ENCODE measurements around the gene LTBP2.

The LTBP2 gene

GRCh38 chr14:74504412-74504811 lies 107.6 kb downstream of the LTBP2 start:
- Histone ChIP-seq H3K4me3 (ENCODE audit: low read depth, low read length) (no peak overlapping the region), H3K27me3 (ENCODE audit: control insufficient read depth, insufficient read depth, low read length) (no peaks in the 10 kb centered on the region), H3K9me3 (ENCODE audit: control insufficient read depth, insufficient read depth, low read length) (no peaks in the 10 kb centered on the region), H3K9ac (ENCODE audit: low read depth, low read length) (no peak overlapping the region), H3K4me1 (ENCODE audit: control insufficient read depth, insufficient read depth, low read length) (peaks cover 12% of the 10 kb centered on the region), H3K36me3 (ENCODE audit: control insufficient read depth, insufficient read depth, low read length) (no peaks in the 10 kb centered on the region)

DNA sequence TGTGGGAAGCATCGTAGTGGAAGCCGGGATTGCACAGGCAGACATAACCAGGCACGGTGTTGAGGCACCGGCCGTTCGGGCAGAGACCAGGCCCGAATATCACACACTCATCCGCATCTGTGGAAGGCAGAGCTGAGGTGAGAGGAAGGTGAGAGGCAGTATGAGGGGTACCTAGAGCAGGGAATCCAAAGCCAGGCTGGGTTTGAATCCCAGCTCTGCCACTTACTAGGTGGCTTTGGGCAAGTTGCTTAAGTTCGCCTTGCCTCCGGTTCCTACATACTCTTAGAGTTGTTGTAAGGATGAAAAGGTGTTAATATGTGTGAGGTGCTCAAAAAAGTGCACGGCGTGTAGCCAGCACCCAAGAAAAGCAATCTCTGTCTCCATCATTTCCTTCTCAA lies 108.1 kb downstream of the LTBP2 start:
- no peaks in the 10 kb centered on the region for H3K9me3 ChIP-seq (ENCODE audit: control insufficient read depth, insufficient read depth, low read length)
- no peaks in the 10 kb centered on the region for H3K27me3 ChIP-seq (ENCODE audit: control insufficient read depth, insufficient read depth, low read length)
- H3K4me1 ChIP-seq (ENCODE audit: control insufficient read depth, insufficient read depth, low read length): peaks cover 12% of the 10 kb centered on the region
- no peak overlapping the region for H3K4me3 ChIP-seq (ENCODE audit: low read depth, low read length)
- no peaks in the 10 kb centered on the region for H3K36me3 ChIP-seq (ENCODE audit: control insufficient read depth, insufficient read depth, low read length)
- no peak overlapping the region for H3K9ac ChIP-seq (ENCODE audit: low read depth, low read length)

GRCh38 chr14:74503291-74503937 lies 108.6 kb downstream of the LTBP2 start:
- H3K9ac ChIP-seq (ENCODE audit: low read depth, low read length): no peak overlapping the region
- no peaks in the 10 kb centered on the region for H3K9me3 ChIP-seq (ENCODE audit: control insufficient read depth, insufficient read depth, low read length)
- H3K4me1 ChIP-seq (ENCODE audit: control insufficient read depth, insufficient read depth, low read length): peaks cover 12% of the 10 kb centered on the region
- H3K27me3 ChIP-seq (ENCODE audit: control insufficient read depth, insufficient read depth, low read length): no peaks in the 10 kb centered on the region
- no peak overlapping the region for H3K4me3 ChIP-seq (ENCODE audit: low read depth, low read length)
- no peaks in the 10 kb centered on the region for H3K36me3 ChIP-seq (ENCODE audit: control insufficient read depth, insufficient read depth, low read length)

DNA sequence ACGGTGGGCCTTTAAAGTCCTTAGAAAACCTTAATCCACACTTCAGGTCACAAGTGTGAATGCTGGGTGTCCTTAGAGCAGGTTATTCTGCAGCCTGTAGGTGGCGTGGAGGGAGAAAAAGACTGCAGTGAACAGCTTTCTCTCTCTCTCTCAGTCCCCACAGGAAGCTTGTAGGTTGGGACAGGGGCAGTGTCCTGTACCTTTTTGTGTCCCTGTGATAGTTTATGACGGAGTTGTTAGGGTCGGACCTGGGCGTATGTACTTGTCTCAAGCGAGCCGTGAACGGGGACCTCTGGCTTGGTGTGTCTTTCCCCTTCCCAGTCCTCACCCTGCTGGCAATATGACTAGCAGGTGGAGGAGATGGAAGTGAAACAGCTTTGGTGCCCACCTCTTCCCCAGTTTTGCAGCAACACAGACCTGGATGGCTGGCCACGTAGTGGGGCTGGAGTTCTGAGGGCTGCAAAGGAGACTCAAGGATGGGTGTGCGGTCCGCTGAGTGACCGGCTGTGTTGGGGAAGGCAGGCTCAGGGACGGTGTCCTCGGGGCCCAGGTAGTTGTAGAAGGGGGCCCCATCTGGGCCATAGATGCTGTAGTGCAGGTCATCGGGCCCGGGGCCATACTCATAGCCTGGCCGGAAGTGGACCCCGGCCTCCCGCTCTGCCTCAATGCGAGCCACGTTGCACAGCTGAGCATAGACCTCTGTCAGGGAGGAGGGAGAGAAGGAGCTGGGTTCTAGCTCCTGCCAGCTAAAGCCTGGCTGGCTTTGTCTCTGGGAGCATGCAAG lies 109.6 kb downstream of the LTBP2 start:
- Histone ChIP-seq H3K4me3 (ENCODE audit: low read depth, low read length) (no peak overlapping the region), H3K9me3 (ENCODE audit: control insufficient read depth, insufficient read depth, low read length) (no peaks in the 10 kb centered on the region), H3K9ac (ENCODE audit: low read depth, low read length) (no peak overlapping the region), H3K27me3 (ENCODE audit: control insufficient read depth, insufficient read depth, low read length) (no peaks in the 10 kb centered on the region), H3K36me3 (ENCODE audit: control insufficient read depth, insufficient read depth, low read length) (no peaks in the 10 kb centered on the region), H3K4me1 (ENCODE audit: control insufficient read depth, insufficient read depth, low read length) (peaks cover 12% of the 10 kb centered on the region)

- Histone ChIP-seq H3K4me3 (ENCODE audit: low read depth, low read length) (no peak overlapping the region), H3K4me1 (ENCODE audit: control insufficient read depth, insufficient read depth, low read length) (peaks cover 12% of the 10 kb centered on the region), H3K36me3 (ENCODE audit: control insufficient read depth, insufficient read depth, low read length) (no peaks in the 10 kb centered on the region), H3K9me3 (ENCODE audit: control insufficient read depth, insufficient read depth, low read length) (no peaks in the 10 kb centered on the region), H3K27me3 (ENCODE audit: control insufficient read depth, insufficient read depth, low read length) (no peaks in the 10 kb centered on the region), H3K9ac (ENCODE audit: low read depth, low read length) (no peak overlapping the region)
Observed at GRCh38 chr14:74501691-74502090, 110.3 kb downstream of the LTBP2 start.

DNA sequence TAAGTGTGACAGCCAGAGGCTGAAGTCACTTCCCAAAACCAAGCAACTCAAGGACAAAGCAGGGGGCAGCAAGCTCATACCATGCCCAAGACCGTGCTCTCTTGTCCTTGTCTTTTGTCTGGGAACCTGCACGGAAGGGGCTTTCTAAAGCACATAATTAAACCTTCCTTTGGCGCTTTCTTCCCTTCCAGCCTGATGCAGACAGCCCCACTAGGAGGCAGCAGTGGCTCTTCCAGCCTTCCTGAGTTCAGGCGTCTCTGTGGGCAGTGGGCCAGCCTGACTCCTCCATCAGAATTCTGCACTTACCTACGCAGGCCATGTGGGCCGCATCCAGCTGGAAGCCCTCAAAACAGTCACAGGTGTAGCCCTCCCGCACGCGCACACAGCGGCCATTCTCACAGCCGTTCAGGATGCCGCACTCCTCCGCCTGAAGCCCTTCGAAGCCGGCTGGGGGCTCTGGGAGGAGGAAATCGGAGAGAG lies 110.9 kb downstream of the LTBP2 start:
- H3K4me1 ChIP-seq (ENCODE audit: control insufficient read depth, insufficient read depth, low read length): peaks cover 12% of the 10 kb centered on the region
- H3K4me3 ChIP-seq (ENCODE audit: low read depth, low read length): peak overlapping the region; percentile 2
- H3K27me3 ChIP-seq (ENCODE audit: control insufficient read depth, insufficient read depth, low read length): no peaks in the 10 kb centered on the region
- no peak overlapping the region for H3K9ac ChIP-seq (ENCODE audit: low read depth, low read length)
- H3K36me3 ChIP-seq (ENCODE audit: control insufficient read depth, insufficient read depth, low read length): no peaks in the 10 kb centered on the region
- no peaks in the 10 kb centered on the region for H3K9me3 ChIP-seq (ENCODE audit: control insufficient read depth, insufficient read depth, low read length)

DNA sequence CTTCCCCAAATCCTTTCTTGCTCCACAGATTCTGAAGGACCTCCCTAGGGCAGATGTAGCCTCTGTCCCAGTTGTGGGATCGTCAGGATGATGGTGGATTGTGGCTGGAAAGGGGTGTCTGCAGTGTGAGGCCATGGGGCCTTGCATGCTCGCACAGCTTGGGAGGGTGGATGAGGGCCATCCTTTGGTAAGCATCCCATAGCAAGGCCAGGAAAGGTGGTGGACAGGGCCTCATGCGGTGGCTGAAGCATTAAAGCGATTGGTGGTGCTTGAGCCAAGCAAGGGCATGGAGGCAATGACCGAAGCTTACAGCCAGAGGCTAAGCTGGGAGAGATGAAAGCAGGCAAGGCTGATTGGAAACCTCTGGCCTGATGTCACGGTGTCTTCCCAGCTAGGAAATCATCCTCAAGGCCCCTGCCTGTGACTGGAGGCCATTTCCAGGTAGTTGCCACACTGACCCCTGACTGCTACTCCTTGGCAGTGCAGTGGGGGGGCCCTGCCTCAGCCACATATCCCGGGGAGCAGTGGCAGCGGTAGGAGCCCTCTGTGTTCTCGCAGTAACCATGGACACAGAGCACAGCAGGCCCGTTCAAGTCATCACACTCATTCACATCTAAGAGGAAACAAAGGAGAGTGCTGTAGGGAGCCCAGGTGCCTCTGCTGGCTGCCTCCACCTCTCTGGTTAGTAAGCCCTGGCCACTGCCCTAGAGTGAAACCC lies 111.5 kb downstream of the LTBP2 start:
- Histone ChIP-seq H3K9ac (ENCODE audit: low read depth, low read length) (no peak overlapping the region), H3K36me3 (ENCODE audit: control insufficient read depth, insufficient read depth, low read length) (peaks cover 5% of the 10 kb centered on the region), H3K4me3 (ENCODE audit: low read depth, low read length) (peak overlapping the region; percentile 3), H3K27me3 (ENCODE audit: control insufficient read depth, insufficient read depth, low read length) (no peaks in the 10 kb centered on the region), H3K4me1 (ENCODE audit: control insufficient read depth, insufficient read depth, low read length) (peaks cover 12% of the 10 kb centered on the region), H3K9me3 (ENCODE audit: control insufficient read depth, insufficient read depth, low read length) (no peaks in the 10 kb centered on the region)

DNA sequence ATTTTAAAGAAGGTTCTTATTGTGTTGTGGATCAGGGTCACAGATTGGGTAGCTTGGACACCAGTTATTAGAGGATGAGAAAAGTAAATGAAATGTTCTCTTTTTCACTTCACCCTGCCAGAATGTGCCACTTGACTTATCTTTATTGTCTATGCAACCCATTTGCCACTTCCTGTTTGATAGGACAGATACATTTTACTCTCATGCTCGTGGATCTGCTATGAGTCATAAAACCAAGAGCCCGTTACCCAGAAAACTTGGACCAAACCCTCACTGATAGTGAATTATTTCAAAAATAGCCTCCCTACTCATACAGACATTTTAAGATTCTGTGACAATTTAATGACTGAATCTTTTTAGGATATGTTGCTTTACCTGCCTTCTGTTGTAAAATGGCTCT lies 116.7 kb downstream of the LTBP2 start:
- Histone ChIP-seq H3K27me3 (ENCODE audit: control insufficient read depth, insufficient read depth, low read length) (no peaks in the 10 kb centered on the region), H3K4me3 (ENCODE audit: low read depth, low read length) (no peak overlapping the region), H3K9me3 (ENCODE audit: control insufficient read depth, insufficient read depth, low read length) (no peaks in the 10 kb centered on the region), H3K36me3 (ENCODE audit: control insufficient read depth, insufficient read depth, low read length) (peaks cover 9% of the 10 kb centered on the region), H3K4me1 (ENCODE audit: control insufficient read depth, insufficient read depth, low read length) (peaks cover 13% of the 10 kb centered on the region), H3K9ac (ENCODE audit: low read depth, low read length) (no peak overlapping the region)

DNA sequence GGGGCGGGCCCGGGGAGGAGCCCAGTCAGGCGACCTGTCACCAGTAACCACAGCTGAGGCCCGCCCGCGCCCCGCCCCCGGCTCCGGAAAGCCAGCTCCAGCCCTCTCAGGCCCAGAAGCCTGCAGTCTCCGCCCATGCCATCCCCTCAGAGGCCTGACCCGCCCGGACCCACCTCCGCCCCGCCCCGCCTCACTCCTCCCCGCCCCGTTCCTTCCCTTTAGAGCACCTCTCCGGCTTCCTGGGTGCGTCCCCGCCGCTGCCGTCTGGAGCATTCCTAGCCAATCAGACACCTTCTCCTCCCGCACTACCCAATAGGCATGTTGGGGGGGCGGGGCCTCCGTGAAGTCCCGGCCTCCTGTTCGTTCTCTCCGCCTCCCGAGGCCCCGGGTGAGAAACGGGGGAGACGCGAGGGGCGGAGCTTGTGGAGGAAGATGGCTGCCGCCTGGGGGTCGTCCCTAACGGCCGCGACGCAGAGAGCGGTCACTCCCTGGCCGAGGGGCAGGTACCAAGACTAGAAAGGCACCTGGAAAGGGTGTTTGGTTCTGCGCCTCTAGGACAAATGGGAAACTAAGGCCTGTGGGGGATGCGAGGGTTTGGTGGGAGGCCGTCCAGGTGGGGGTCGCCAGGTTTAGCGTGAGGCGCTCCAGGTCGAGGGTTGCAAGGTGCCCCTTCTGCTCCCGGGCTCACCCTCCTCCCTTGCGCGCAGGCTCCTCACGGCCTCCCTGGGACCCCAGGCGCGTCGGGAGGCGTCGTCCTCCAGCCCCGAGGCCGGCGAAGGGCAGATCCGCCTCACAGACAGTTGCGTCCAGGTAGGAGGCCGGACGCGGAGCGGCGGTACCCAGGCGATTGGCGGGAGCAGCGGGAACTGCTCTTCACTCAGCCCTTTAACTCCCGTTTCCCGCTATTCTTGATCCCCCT lies 118.4 kb downstream of the LTBP2 start, which contains the start of gene ISCA2:
TSS of gene ISCA2 (plus strand) at position 423 of the 919 bp plus-strand sequence. CDS start at position 433, 10 bp downstream.
- no peaks in the 10 kb centered on the region for H3K27me3 ChIP-seq (ENCODE audit: control insufficient read depth, insufficient read depth, low read length)
- peak within 1 kb of the TSS; percentile 99 for H3K4me3 ChIP-seq (ENCODE audit: low read depth, low read length)

DNA sequence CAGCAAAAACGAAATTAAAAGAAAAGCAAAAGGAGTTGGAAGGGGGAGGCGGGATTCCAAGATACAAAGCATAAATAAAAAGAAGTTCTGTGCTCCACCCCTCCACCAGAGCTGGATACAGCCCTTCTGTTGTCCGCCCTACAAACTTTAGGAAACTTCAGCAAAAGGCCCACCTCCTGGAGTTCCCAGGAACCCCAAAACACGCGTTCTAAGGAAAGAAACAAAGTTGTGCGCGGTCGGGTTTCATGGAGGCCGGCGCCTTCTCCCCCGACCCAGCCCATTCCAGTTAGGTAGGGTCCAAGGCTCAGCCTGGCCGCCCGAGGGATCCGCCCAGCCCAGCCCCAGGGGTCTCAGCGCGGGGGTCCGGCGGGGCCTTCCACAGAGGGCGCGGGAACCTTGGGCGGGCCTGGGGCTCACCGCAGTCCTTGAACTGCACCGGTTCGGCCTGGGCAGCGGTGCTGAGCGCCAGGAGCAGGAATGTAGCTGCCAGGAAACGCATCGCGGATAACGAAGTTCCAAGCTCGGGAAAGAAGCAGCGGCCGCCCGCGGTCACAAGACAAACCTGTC lies 119.2 kb downstream of the LTBP2 start, which contains the start of gene NPC2:
TSS of gene NPC2 (minus strand) at position 530 of the 567 bp plus-strand sequence. CDS start at position 499, 31 bp downstream.
- Histone ChIP-seq H3K4me1 (ENCODE audit: control insufficient read depth, insufficient read depth, low read length) (peaks cover 12% of the 10 kb centered on the region), H3K27me3 (ENCODE audit: control insufficient read depth, insufficient read depth, low read length) (no peaks in the 10 kb centered on the region), H3K9me3 (ENCODE audit: control insufficient read depth, insufficient read depth, low read length) (no peaks in the 10 kb centered on the region), H3K36me3 (ENCODE audit: control insufficient read depth, insufficient read depth, low read length) (peaks cover 9% of the 10 kb centered on the region), H3K4me3 (ENCODE audit: low read depth, low read length) (peak within 1 kb of the TSS; percentile 99), H3K9ac (ENCODE audit: low read depth, low read length) (peak within 1 kb of the TSS; percentile 77)

More for the DNA sequence above, 118.4 kb downstream of the LTBP2 start, which contains the start of gene ISCA2:
- peaks cover 9% of the 10 kb centered on the region for H3K36me3 ChIP-seq (ENCODE audit: control insufficient read depth, insufficient read depth, low read length)
- H3K9ac ChIP-seq (ENCODE audit: low read depth, low read length): peak within 1 kb of the TSS; percentile 77
- H3K4me1 ChIP-seq (ENCODE audit: control insufficient read depth, insufficient read depth, low read length): peaks cover 9% of the 10 kb centered on the region
- H3K9me3 ChIP-seq (ENCODE audit: control insufficient read depth, insufficient read depth, low read length): no peaks in the 10 kb centered on the region

Measured in iPS-15b (cell line).